ENCODE data around the gene RAD21L1. TPM values are rescaled to one million over a fixed set of nuclear protein-coding genes. Genes with fewer than 3 reads are reported as not detected.
"Not testable (repeated sequence)": the region's sequence is repeated elsewhere in the genome, so short reads cannot be mapped to it uniquely, and the experiment has no call there.

Gene RAD21L1
- total RNA-seq, 1 experiment from 2014 or later = not detected

DNA sequence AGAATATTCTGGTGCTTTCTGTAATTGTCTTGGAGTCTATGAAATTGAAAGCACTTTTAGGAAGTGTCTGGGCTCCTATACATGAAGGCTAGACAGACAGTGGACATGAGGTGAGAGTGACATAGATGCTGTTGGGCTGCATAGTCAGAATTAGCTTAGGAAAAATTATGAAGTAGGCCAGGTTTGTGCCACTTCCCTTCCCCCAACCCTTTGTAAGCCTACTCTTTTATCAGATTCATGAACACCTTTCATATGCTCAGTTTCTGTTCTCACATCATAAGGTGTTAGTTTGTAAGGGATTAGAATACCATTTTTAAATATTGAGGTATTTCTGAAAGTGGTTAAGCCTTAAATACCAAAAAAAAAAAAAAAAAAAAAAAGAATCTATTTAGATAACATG, 21.8 kb downstream of the RAD21L1 start:
- CTCF ChIA-PET = no interaction called here
- Mint-ChIP-seq H3K9me3 (ENCODE audit: low read depth, unreplicated experiment) (no peaks in the 10 kb centered on the region), H3K27me3 (ENCODE audit: unreplicated experiment) (peaks cover 28% of the 10 kb centered on the region), H3K4me3 (ENCODE audit: low read depth, unreplicated experiment) (no peak overlapping the region), H3K36me3 (ENCODE audit: insufficient read depth, unreplicated experiment) (no peaks in the 10 kb centered on the region), H3K27ac (ENCODE audit: unreplicated experiment) (no peak overlapping the region), H3K4me1 (ENCODE audit: low read depth, unreplicated experiment) (no peaks in the 10 kb centered on the region)
- BruUV-seq (replicated peaks) = no TSS peak
- intact Hi-C loops (cut with micrococcal nuclease; ENCODE audit: unreplicated experiment) = no loop called here
- TF ChIP-seq, protein P1, sequence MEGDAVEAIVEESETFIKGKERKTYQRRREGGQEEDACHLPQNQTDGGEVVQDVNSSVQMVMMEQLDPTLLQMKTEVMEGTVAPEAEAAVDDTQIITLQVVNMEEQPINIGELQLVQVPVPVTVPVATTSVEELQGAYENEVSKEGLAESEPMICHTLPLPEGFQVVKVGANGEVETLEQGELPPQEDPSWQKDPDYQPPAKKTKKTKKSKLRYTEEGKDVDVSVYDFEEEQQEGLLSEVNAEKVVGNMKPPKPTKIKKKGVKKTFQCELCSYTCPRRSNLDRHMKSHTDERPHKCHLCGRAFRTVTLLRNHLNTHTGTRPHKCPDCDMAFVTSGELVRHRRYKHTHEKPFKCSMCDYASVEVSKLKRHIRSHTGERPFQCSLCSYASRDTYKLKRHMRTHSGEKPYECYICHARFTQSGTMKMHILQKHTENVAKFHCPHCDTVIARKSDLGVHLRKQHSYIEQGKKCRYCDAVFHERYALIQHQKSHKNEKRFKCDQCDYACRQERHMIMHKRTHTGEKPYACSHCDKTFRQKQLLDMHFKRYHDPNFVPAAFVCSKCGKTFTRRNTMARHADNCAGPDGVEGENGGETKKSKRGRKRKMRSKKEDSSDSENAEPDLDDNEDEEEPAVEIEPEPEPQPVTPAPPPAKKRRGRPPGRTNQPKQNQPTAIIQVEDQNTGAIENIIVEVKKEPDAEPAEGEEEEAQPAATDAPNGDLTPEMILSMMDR (IDR thresholded peaks at IDR 0.05; ENCODE audit: unreplicated experiment) = no peak
- DNase-seq = no peak

DNA sequence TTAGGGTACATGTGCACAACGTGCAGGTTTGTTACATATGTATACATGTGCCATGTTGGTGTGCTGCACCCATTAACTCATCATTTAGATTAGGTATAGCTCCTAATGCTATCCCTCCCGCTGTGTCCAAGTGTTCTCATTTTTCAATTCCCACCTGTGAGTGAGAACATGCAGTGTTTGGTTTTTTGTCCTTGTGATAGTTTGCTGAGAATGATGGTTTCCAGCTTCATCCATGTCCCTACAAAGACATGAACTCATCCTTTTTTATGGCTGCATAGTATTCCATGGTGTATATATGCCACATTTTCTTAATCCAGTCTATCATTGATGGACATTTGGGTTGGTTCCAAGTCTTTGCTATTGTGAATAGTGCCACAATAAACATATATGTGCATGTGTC, 24.4 kb downstream of the RAD21L1 start:
- CTCF ChIA-PET; H3K4me1 Mint-ChIP-seq (ENCODE audit: low read depth, unreplicated experiment); H3K9me3 Mint-ChIP-seq (ENCODE audit: low read depth, unreplicated experiment); intact Hi-C loops (cut with micrococcal nuclease; ENCODE audit: unreplicated experiment); H3K4me3 Mint-ChIP-seq (ENCODE audit: low read depth, unreplicated experiment); BruUV-seq (replicated peaks); H3K27ac Mint-ChIP-seq (ENCODE audit: unreplicated experiment); H3K36me3 Mint-ChIP-seq (ENCODE audit: insufficient read depth, unreplicated experiment); DNase-seq: not testable (repeated sequence)
- H3K27me3 Mint-ChIP-seq (ENCODE audit: unreplicated experiment) = peaks cover 20% of the 10 kb centered on the region

DNA sequence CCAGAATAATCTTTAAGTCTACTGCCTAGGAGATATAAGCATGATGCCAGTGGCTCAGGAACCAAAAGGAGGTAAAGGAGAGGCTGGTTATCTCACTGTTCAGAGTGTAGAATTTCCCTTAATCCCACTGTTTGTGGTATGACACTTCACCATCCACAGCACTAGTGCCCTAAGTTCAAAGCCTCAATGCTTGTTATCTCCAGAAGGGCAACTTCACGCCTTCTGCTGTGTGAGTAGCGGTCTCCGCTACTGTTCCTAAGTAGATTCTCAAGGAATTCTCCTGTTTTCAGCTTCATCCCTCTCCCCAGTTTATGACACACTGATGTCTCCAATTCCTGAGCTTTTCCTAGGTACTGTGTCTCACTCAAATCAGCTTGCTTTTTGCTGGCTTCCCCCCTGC, 26.6 kb downstream of the RAD21L1 start:
- BruUV-seq (replicated peaks) = no TSS peak
- Mint-ChIP-seq H3K4me3 (ENCODE audit: low read depth, unreplicated experiment) (no peak overlapping the region), H3K4me1 (ENCODE audit: low read depth, unreplicated experiment) (no peaks in the 10 kb centered on the region), H3K36me3 (ENCODE audit: insufficient read depth, unreplicated experiment) (no peaks in the 10 kb centered on the region), H3K9me3 (ENCODE audit: low read depth, unreplicated experiment) (no peaks in the 10 kb centered on the region), H3K27ac (ENCODE audit: unreplicated experiment) (no peak overlapping the region), H3K27me3 (ENCODE audit: unreplicated experiment) (peaks cover 20% of the 10 kb centered on the region)
- intact Hi-C loops (cut with micrococcal nuclease; ENCODE audit: unreplicated experiment) = no loop called here
- TF ChIP-seq, protein P1 (IDR thresholded peaks at IDR 0.05; ENCODE audit: unreplicated experiment) = no peak
- no peak for DNase-seq
- CTCF ChIA-PET = no interaction called here

DNA sequence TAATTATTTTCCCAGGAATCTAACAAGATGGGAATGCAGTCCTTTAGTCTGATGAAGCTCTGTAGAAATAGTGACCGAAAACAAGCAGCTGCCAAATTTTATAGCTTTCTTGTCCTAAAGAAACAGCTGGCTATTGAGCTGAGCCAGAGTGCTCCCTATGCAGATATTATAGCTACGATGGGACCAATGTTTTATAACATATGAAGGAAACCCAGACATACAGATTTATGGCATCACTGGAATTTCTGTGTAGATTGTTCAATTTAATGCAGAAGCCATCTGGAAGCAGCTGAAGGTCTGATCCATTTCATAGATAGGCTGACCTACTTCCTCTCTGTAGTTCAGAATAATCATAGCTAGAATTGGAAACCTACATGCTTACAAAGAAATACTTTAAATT, 28.4 kb downstream of the RAD21L1 start:
- Mint-ChIP-seq H3K9me3 (ENCODE audit: low read depth, unreplicated experiment) (no peaks in the 10 kb centered on the region), H3K27ac (ENCODE audit: unreplicated experiment) (no peak overlapping the region), H3K27me3 (ENCODE audit: unreplicated experiment) (peaks cover 20% of the 10 kb centered on the region), H3K4me3 (ENCODE audit: low read depth, unreplicated experiment) (no peak overlapping the region), H3K4me1 (ENCODE audit: low read depth, unreplicated experiment) (no peaks in the 10 kb centered on the region), H3K36me3 (ENCODE audit: insufficient read depth, unreplicated experiment) (no peaks in the 10 kb centered on the region)
- no peak for DNase-seq
- TF ChIP-seq, protein P1 (IDR thresholded peaks at IDR 0.05; ENCODE audit: unreplicated experiment) = no peak
- BruUV-seq (replicated peaks) = no TSS peak
- CTCF ChIA-PET = no interaction called here
- intact Hi-C loops (cut with micrococcal nuclease; ENCODE audit: unreplicated experiment) = no loop called here

DNA sequence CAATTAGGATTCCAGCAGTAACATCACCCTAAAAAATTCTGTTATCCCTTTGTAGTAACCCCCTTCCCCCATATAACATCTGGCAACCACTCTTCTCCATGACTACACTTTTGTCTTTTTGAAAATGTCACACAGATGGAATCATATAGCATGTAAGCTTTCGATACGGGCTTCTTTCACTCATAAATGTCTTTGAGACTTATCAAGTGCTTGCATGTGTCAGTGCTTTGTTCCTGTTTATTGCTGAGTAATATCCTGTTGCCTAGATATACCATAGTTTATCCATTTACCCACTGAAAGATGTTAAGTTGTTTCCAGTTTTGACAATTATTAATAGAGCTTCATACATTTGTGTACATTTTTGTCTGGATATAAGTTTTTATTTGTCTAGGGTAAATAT, 29.8 kb downstream of the RAD21L1 start:
- Mint-ChIP-seq H3K4me3 (ENCODE audit: low read depth, unreplicated experiment) (no peak overlapping the region), H3K4me1 (ENCODE audit: low read depth, unreplicated experiment) (no peaks in the 10 kb centered on the region), H3K27me3 (ENCODE audit: unreplicated experiment) (peaks cover 20% of the 10 kb centered on the region), H3K36me3 (ENCODE audit: insufficient read depth, unreplicated experiment) (no peaks in the 10 kb centered on the region), H3K9me3 (ENCODE audit: low read depth, unreplicated experiment) (no peaks in the 10 kb centered on the region), H3K27ac (ENCODE audit: unreplicated experiment) (no peak overlapping the region)
- no peak for DNase-seq
- intact Hi-C loops (cut with micrococcal nuclease; ENCODE audit: unreplicated experiment) = no loop called here
- TF ChIP-seq, protein P1 (IDR thresholded peaks at IDR 0.05; ENCODE audit: unreplicated experiment) = no peak
- CTCF ChIA-PET = no interaction called here
- BruUV-seq (replicated peaks) = no TSS peak

All from Calu3 (cell line).